HG03565 (cell line): ENCODE data around the gene BORCS8.
"Not testable (repeated sequence)": the region's sequence is repeated elsewhere in the genome, so short reads cannot be mapped to it uniquely, and the experiment has no call there.

Experiments used
- ATAC-seq: cut with Tn5 transposase; IDR thresholded peaks from one replicate; pipeline ENCODE4 v1.9.1; 2021; ENCODE audit warnings: mild to moderate bottlenecking, moderate library complexity; ENCODE audit not compliant: unreplicated experiment

The BORCS8 gene

DNA sequence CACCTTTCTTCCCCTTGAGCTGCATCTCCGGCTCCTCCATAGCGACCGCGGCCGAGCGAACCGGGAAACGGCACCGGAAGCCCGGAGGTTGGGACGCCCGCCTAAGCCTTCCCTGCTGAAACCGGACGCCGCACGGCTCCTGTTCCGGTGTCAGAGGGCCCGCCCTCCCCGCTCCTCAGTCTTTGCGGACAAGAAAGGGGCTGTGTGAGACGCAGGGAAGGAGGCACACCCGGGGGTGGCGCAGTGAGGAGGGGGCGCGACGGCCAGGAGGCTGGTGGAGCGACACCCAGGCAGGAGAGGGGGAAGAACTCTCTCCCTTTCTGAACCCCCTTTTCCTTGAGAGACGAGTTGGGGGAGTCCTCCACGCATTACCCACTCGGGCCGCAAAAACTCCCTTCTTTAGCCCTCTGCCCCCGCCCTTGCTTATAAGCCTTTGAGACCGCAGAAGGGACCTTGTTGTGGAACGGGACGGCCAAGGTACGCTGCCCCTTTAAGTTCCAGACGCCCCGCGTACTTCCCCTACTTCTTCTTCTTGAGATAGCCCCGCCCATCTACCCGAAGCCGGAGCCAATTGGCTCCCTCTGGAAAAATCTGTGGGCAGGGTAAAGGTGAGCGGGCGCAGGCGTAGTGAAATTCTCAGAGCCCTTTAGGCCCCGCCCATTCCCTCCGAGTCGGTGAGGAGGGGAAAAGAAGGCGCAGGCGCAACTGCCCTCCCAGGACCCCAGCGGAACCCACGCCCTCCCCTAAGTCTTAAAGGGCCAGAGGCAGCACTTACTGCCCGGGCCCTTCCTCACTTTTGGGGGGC lies at the start of gene BORCS8, which contains the start of gene RFXANK:
Gene BORCS8, minus strand, starts transcription at position 75 of the 805 bp plus-strand sequence. Its CDS starts 35 bp downstream, at position 40.
Gene RFXANK, plus strand, starts transcription at position 181 of the 805 bp plus-strand sequence. CDS start 1,689 bp downstream, outside the sequence.
- peak; percentile 85 for ATAC-seq

DNA sequence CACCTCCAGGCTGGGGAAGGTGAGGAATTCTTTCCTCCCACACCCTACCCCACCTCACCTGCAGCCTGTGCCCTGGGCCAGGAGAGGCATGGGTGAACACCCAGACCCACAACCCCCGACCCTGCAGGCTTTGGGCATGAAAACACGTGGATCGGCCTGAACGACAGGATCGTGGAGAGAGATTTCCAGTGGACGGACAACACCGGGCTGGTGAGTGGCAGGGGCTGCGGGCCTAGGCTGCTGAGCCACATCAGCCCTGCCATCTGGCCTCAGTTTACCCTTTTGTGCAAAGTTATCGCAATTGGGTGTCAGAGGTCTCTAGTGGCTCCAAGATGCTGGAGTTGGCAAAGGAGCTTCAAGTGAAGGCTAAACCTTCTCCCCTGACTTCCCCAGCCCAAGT lies 48.5 kb upstream of the BORCS8 start:
- ATAC-seq, result no peak

DNA sequence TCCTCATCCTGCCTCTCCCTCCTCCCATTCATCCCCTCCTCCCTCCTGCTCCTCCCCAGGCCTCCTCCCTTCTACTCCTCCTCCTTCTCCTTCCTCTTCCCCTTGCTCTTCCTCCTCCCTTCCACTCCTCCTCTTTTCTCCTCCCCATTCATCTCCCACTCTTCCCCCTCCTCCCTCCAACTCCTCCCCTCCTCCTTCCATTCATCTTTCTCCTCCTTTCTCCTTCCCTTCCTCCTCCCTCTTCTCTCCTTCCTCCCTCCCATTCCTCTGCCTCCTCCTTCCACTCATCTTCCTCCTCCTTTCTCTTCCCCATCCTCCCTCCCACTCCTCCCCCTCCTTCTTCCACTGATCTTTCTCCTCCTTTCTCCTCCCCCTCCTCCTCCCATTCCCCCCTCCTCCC lies 47.7 kb upstream of the BORCS8 start:
- no peak for ATAC-seq

DNA sequence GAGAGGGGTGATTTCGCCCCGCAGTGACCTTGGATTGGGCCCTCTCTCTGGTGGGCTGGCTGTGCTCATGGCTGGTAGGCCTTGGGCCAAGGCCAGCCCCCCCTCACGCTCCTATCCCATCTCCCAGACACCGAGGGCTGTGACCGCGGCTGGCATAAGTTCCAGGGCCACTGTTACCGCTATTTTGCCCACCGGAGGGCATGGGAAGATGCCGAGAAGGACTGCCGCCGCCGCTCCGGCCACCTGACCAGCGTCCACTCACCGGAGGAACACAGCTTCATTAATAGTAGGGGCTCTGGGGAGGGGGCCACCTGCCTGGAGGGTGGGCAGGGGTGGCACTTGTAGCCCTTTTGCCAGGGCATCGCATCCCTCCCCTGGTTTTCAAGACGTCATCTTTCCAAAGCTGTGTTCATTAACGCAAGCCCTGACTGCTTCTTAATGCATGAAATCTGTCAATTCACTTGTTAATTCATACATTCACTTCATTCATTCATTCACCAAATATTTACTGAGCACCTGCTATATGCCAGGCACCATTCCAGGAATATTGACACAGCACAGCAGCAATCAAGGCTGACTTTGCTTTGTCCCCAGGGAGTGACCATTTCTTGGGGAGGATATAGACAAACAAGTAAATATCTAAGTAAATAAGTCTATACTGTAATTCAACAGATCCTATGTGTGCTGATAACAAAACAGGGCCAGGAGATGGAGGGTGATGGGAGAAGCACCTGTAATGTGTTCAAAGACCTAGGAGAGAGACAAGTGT lies 46.4 kb upstream of the BORCS8 start:
- ATAC-seq, result no peak

DNA sequence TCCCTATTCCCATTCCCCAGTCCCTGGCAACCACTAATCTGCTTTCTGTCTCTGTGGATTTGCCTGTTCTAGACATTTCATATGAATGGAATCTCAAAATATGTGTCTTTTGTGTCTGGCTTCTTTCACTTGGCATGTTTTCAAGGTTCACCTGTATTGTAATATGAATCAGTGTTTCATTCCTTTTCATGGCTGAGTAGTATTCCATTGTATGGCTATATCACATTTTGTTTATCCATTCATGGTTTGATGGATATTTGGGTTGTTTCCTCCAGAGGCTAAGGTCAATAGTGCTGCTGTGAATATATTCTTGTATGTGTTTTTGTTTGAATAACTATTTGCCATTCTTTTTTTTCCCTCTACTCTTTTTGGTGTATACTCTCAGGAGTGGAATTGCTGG lies 44.2 kb upstream of the BORCS8 start:
- no peak for ATAC-seq

DNA sequence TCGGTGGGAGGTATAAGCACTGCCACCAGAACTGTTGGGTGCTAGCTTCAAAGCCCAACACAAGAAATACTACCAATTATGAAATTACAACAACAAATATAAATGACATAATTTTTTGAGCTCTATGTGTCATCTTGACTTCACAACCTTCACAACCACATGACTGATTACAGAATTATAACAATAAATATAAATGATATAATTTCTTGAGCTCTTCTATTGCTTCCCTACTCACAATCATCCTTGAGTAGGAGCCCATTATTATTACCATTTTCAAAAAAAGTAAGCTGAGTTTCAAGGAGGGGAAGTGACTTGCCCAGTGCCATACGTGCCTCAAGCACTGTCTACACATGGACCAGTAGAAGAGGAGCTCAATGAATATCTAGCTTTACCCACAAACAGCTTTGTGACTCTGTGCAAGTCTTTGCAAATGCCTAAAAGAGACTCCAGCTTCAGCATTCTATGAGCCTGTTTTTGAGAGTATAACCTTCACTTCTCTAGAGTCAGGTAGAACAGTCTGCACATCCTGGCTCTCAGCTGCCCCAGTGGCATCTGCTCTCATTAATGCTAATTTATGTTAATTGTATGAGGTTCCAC lies 42.4 kb upstream of the BORCS8 start:
- ATAC-seq, result no peak

DNA sequence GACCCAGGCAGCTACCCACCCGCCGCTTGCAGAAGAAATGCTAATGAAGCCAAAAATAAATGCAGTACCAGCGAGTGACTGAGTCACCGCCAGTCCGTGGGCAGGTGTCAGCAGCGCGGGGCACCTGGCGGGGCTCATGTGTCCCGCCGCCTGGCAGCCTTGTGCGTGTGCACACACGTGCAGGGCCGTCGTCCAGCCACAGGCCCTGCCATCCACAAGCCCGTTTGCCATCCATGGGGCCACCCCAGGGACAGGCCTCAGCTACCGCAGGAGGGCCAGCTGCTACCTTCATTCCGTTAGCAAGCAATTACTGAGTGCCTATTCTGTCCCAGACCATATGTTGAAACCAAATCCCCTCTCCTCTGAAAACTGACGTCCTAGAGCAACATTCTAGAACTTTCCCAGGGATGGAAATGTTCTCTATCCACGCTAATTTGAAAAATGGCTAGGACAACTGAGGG lies 40.3 kb upstream of the BORCS8 start:
- no peak for ATAC-seq

DNA sequence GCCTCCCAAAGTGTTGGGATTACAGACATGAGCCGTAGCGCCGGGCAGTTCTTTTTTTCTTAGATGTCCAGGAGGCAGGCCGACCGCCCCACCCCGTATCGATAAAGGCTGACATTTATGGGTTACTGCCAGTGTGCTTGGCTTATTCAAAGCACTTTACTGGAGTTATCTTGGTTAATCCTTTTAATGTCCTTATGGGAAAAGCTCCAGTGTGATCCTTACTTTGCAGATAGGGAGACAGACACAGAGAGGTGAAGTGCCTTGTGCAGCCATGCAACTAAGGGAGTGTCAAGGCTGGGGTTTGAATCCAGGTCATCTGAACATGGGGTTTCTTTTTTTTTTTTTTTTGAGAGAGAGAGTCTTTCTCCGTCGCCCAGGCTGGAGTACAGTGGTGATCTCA lies 39.0 kb upstream of the BORCS8 start:
- ATAC-seq, result no peak

DNA sequence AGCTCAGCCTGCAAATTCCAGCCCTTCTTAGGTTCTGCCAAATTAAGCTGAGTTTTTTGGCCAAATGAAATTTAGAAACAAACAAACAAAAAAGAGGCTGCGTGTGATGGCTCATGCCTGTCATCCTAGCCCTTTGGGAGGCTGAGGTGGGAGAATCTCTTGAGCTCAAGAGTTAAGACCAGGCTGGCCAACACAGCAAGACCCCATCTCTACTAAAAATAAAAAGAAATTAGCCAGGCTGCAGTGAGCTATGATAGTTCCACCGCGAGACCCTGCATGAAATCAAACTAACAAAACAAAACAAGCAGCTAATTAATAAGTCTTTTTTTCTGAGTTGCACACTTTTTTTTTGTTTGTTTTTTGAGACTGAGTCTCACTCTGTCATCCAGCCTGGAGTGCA lies 37.7 kb upstream of the BORCS8 start:
- ATAC-seq, result no peak

DNA sequence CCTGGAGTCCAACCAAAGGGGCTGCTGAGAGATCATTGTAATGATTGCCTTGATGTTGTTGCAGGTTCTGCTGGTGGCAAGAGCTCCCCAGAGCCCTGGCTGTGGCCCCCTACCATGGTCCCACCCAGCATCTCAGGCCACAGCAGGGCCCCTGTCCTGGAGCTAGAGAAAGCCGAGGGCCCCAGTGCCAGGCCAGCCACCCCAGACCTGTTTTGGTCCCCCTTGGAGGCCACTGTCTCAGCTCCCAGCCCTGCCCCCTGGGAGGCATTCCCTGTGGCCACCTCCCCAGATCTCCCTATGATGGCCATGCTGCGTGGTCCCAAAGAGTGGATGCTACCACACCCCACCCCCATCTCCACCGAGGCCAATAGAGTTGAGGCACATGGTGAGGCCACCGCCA lies 35.3 kb upstream of the BORCS8 start:
- no peak for ATAC-seq

DNA sequence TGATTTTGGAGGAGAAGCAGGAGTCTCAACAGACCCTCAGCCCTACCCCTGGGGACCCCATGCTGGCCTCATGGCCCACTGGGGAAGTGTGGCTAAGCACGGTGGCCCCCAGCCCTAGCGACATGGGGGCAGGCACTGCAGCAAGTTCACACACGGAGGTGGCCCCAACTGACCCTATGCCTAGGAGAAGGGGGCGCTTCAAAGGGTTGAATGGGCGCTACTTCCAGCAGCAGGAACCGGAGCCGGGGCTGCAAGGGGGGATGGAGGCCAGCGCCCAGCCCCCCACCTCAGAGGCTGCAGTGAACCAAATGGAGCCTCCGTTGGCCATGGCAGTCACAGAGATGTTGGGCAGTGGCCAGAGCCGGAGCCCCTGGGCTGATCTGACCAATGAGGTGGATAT lies 34.7 kb upstream of the BORCS8 start:
- no peak for ATAC-seq

DNA sequence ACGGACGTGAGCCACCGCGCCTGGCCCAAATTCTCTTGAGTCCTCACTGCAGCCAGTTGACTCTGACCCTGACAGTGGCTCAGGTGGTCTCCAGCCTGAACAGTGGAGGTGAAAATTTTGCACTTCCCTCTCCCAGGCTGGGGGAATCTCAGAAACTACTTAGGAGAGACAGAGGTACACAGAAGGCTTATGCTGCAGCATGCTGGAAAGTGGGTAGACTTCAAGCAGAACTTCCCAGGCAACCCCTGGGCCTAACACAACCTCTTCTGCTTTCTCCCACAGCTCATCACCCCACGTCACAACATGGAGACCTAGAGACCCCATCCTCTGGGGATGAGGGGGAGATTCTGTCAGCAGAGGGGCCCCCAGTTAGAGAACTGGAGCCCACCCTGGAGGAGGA lies 34.3 kb upstream of the BORCS8 start:
- no peak for ATAC-seq

DNA sequence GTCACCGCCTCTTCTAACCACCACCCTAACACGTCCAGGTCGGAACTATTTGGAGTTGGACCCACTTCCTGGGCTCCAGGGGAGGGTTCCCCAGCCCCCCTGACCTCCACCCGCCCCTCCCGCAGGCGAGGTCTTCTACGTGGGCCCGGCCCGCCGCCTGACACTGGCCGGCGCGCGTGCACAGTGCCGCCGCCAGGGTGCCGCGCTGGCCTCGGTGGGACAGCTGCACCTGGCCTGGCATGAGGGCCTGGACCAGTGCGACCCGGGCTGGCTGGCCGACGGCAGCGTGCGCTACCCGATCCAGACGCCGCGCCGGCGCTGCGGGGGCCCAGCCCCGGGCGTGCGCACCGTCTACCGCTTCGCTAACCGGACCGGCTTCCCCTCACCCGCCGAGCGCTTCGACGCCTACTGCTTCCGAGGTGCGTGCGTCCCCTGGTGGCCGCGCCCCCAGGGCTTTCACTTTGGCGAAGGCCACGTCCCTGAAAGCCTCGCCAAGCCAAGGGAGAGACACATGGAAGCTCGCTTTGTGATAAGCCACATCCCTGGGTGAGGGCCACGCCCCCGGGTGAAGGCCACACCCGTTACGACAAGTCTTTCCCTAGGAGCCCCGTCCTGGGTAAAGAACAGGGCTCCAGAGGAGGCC lies 33.0 kb upstream of the BORCS8 start:
- no peak for ATAC-seq

DNA sequence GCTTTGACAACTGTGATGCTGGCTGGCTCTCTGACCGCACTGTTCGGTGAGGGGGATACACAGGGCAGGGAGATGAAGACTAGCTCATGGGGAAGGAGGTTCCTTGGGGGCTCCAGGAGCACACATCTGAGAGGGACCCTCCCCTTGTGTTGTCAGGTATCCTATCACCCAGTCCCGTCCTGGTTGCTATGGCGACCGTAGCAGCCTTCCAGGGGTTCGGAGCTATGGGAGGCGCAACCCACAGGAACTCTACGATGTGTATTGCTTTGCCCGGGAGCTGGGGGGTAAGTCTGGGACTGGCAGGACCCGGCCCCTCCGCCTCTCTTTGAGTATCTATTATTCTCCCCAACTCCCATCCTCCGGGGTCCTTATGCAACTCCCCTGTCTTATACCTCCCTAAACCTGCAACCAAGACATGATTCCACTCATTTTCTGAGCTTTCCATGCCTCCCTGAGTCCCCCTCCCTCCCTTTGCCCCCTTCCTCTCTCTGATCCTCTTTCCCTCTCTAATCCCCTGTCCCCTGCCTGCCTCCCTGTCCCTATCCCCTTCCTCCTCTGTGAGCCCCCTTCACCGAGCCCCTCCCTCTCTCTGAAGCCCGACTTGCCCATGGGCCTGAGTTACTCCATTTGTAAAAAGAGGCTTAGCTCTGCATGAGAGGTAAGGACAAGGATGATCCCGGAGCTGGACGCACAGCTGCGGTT lies 32.3 kb upstream of the BORCS8 start:
- no peak for ATAC-seq

DNA sequence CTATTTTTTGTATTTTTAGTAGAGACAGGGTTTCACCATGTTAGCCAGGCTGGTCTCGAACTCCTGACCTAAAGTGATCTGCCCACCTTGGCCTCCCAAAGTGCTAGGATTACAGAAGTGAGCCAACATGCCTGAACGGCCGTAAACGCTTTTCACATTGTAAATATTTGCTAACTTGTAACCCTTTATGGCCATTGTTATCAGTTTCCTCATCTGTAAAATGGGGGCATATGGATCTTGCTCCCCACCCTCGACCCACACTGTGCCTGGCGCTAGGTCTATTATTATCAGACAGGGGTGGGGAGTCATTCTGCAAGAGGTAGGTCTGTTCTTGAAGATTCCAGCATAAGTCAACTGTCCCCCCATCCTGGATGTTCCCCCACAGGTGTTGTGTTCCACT lies 31.7 kb upstream of the BORCS8 start:
- no peak for ATAC-seq

DNA sequence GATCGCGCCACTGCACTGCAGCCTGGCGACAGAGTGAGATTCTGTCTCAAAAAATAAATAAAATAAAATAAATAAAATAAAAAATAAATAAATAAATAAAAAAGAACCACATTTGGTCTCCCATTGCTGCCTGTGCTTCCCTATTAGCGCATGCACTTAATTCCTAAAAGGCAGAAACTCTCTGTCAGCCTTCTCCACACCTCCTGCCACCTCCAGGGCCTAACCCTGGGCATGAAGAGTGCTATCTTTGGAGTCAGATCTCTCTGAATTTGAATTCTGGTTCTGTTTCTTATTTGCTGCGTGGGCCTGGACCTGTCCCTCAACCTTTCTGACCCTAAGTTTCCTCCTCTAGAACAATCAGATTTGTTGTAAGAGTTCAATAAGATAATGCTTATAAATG lies 31.1 kb upstream of the BORCS8 start:
- ATAC-seq, result no peak

DNA sequence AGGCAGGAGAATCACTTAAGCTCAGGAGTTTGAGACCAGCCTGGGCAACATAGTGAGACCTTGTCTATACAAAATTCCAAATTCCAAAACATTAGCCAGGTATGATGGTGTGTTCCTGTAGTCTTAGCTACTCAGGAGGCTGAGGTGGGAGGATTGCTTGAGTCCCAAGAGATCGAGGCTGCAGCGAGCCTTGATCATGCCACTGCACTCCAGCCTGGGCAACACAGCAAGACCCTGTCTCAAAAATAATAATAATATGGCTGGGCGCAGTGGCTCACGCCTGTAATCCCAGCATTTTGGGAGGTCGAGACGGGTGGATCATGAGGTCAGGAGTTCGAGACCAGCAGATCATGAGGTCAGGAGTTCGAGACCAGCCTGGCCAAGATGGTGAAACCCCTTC lies 29.0 kb upstream of the BORCS8 start:
- not testable (repeated sequence) for ATAC-seq

DNA sequence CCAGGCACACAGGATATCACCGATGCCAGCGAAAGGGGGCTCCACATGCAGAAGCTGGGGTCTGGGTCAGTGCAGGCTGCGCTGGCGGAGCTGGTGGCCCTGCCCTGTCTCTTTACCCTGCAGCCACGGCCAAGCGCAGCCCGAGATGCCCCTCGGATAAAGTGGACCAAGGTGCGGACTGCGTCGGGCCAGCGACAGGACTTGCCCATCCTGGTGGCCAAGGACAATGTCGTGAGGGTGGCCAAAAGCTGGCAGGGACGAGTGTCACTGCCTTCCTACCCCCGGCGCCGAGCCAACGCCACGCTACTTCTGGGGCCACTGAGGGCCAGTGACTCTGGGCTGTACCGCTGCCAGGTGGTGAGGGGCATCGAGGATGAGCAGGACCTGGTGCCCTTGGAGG lies 27.0 kb upstream of the BORCS8 start:
- no peak for ATAC-seq

DNA sequence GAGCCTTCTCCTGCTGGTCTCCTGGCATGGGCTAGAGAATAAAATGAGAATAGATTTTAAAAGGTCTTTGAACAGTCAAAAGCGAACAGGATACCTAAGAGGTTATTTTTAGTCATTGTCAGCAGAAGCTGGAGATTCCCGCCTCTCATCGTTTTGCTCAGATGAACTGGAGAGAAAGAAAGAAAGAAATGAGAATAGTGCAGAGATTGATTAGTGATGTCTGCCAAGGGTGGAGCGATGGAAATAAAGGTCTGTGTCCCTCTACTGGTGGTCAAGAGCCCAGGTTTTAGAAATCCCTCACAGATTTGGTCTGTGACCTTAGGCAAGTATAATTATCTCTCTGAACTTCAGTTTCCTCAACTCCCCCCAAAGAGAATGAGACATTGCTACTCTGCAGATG lies 25.1 kb upstream of the BORCS8 start:
- no peak for ATAC-seq

DNA sequence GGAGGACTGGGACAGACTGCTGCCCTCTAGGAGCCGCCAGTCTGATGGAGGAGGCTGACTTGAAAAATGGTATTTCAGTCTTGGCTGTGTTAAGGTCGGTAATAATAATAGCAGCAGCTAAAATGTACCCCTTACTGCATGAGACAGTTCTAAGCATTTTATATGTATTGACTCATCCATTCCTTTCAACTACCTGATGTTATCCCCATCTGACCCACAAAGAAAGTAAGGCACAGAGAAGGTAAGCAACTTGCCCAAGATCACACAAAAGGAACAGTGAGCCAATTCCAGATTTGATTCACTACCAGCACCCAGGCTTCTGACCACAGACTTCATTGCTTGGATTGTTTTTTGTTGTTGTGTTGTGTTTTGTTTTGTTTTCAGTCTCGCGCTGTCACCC lies 23.8 kb upstream of the BORCS8 start:
- no peak for ATAC-seq

DNA sequence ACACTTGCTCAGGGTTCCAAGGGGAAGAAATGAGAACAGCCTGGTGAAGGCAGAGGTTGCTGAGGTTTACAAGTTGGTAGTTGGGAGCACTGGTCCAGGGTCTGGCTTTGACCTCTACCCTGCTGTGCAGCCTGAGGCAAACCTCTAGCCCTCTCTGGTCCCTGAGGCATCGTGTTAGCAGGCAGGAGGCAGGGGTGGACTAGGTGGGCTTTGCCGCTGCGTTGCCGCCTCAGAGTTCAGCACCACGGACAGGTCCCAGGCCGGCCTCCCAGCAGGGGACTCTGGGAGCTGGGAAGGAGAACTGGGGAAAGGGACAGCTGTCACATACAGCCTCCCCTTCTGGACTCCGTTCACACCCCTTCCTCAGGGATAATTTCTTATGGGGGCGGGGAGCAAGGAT lies 22.9 kb upstream of the BORCS8 start:
- ATAC-seq, result no peak
